Renal pelvis (tissue), 4 donors: ENCODE measurements around the gene CA10. TPM values are rescaled to one million over a fixed set of nuclear protein-coding genes. Genes with fewer than 3 reads are reported as not detected.

ENCODE experiments used
- DNase-seq: peaks from one replicate; pipeline ENCODE4 v3.0.0-alpha.2; 2013
- polyA plus RNA-seq, 3 donors: library from polyadenylated mRNA; unstranded; fragments of 120-200 nt; gene quantifications; one replicate each; pipeline ENCODE4 v1.2.1, GENCODE V29; 2013; ENCODE audit not compliant: insufficient read length in 3 of 3

Gene CA10
- polyA plus RNA-seq, 3 donors = 8.6 to 12.4 (median 12.0) TPM

DNA sequence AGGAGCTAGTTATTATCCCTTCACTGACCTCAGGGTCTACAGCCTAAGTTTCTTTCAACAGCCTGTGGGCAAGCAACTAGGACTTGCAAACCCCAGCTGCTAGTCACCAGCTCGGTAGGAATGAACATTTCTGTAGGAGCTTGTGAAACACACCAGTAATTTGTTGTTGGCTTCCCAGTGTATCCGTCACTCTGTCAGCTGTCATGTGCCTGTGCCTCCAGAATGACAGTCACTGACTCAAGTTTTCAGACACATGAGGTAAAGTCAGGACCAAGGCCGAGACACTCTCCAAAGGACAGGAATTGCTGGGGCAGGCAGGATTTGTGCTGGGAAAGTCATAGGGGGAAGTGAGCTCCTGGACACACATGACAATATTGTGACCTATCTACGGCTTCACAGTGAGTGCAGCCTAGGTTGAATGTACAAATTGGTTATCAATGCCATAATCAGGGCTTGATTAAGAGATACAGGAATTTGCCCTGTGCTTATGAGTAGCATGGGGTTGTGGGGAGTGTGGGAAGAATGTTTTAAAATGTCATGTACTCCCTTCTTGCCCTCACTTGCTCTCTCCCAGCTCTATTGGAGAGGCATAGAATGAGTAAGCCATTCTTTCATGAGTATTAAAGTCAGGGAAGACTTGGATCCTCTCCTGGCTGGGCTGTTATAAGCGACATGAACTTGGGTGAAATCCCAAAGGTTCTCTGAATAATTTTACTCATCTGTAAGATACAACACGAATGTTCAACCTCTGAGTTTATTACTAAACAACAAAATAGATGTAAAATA lies 506.8 kb downstream of the CA10 start:
- DNase-seq = no peak

- no peak for DNase-seq
Observed at GRCh38 chr17:51650772-51651171, 507.7 kb downstream of the CA10 start.

DNA sequence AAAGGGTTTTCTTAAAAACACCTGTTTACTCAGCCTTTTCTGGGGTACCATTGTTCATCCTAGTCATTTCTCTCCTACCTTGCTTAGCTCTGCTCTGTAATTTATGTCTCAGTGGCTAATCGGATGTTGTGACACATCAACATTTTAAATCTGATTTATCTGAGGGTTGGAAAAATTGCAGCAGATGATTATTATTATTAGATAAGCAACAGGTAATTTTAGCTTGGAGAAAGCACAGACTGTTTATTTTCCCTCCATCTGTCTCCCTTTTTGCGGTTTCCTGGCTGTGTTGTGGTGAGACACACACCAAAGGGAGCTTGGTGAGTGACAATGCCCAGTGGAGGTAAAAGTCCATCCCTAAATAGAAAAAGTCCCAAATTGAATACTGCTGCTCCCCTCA lies 508.3 kb downstream of the CA10 start:
- no peak for DNase-seq

- no peak for DNase-seq
Observed at GRCh38 chr17:51647826-51648225, 510.7 kb downstream of the CA10 start.

DNA sequence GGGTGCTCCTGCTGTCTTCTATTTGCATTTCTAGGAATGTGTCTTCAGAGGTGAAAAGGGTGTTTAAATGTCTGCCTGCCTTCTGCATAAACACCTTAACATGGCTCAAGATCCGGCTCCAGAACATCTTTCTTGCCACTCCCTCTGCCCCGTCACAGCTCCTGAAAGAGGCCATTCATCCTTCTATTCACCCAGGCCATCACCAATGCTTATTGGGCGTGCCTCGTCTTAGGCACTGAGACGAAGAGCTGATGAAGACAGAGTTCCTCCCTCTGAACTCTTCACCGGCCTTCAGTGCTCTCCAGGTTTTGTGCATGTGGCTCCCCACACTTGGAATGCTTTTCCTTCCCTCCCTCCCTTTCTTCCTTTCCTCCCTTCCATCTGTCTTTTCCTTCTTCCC lies 511.4 kb downstream of the CA10 start:
- no peak for DNase-seq

GRCh38 chr17:51646539-51646938 lies 512.0 kb downstream of the CA10 start:
- no peak for DNase-seq

DNA sequence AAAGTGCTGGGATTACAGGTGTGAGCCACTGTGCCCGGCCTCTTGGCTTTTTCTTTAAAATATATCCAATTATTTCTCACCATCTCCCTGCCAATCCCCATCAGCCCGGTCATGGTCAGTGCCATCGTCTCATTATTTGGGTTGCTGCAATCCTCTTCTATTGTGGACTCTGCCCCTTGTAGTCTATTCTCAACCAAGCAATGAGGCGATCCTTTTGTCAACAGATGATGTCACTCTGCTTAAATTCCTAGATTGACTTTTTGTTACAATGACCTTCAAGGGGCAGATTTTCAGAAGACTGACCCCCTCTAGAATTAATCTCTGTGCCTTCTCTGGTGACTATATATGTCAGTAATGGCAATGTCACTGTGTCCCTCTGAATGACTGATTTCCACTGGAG lies 513.5 kb downstream of the CA10 start:
- no peak for DNase-seq

GRCh38 chr17:51643702-51644490 lies 514.6 kb downstream of the CA10 start:
- no peak for DNase-seq

DNA sequence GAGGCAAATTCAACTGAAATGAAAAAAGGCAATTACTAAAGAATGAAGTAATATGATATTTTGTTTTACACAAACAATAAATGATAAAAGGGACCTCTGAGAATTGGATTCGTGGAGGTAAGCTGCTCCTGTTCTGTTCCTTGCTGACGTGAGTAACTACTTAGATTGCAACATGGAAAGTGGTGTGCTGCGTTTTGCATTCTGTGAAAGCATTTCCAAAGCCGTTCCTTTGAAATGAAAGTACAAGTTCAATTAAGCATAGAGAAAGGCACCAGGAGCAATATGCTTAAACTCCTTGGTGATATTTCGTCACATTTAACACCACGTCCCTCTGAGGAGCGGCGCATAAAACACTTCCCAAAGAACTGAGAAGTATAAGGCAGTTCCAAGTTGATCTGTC lies 516.5 kb downstream of the CA10 start:
- no peak for DNase-seq

- DNase-seq = no peak
Observed at GRCh38 chr17:51640108-51640622, 518.3 kb downstream of the CA10 start.

DNA sequence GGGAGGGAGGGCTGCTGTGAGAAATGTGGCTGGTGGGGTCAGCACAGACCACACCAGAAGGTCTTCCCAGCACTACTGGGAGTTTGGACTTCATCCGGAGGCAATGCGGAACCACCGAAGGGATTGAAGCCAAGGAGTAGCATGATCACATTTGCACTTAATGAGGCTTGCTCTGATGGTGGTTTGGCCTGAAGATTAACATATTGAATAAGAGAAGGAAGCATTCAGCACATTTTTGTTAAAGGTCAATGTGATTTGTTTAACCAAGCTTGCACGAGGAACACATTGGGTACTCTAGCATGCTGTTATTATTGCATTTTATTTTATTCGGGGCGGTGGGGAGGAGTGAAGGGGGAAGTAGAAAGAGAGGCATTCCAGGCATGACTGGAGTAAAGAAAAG lies 519.5 kb downstream of the CA10 start:
- DNase-seq = no peak

DNA sequence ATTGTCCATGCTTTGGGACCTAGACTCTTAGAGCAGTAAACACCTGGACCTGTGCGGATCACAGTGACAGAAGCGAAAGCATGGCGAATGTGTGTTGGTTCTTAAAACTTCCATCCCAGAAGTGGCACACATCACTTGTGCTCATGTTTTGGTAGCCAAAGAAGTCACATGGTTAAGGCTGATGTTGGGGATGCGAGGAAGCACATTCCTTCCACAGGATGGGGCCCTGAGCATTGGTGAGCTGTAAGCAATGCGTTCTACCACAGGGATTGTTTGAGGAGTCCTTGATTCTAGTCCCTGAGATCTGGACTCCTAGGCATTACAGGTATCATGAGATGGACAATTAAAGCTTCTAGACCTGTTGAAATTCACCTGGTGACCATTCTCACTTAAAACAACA lies 522.2 kb downstream of the CA10 start:
- DNase-seq = no peak

DNA sequence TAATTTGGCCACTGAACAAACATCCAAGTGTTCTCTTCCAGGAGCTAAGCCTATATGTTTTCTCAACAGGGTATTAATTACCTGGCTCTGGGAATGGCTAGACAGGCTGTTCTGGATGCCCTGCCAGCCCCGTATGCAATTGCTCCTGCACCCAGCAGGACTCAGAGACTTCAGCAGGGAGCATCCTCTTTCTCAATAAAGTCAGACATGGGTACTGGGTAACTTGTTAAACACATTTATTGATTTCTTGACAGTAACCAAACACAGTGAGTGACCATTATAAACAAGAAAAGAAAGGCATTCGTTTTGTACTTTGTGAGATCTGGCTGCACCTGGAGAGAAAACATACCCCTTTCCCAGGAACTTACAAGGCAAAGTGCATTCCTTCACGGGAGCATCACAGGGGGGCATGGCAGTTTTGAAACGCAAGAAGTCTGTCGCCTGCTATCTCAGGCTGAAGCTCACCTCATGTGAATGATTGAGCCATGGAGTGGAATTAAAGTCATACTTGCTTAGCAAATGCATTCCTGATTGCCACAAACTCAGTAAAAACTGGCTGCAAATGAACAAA lies 528.3 kb downstream of the CA10 start:
- DNase-seq = no peak

DNA sequence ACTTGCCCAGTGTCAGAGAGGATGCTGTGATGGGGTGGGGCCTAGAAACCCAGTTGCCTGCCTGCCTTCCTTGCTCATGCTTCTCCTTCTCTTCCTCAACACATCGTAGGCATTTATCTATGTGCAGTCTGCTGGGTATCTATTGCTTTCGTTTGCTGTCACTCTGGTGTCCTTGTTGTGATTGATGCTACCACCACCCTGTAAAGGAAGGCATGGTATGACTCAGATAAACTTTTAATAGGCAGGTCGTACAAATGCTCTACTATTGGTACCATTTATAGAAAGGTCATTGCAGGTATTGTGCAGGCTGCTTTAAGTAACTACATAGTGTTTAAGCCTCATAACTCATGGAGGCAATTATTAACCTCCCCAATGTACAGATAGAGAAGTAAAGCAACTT lies 529.3 kb downstream of the CA10 start:
- no peak for DNase-seq

- DNase-seq = no peak
Observed at GRCh38 chr17:51627779-51628178, 530.7 kb downstream of the CA10 start.

GRCh38 chr17:51618476-51618875 lies 540.0 kb downstream of the CA10 start:
- no peak for DNase-seq

- no peak for DNase-seq
Observed at GRCh38 chr17:51617986-51618385, 540.5 kb downstream of the CA10 start.

GRCh38 chr17:51613255-51613654 lies 545.3 kb downstream of the CA10 start:
- no peak for DNase-seq

GRCh38 chr17:51612692-51613091 lies 545.8 kb downstream of the CA10 start:
- DNase-seq = no peak

- no peak for DNase-seq
Observed at GRCh38 chr17:51611585-51611984, 546.9 kb downstream of the CA10 start.

- no peak for DNase-seq
Observed at GRCh38 chr17:51610834-51611233, 547.7 kb downstream of the CA10 start.

GRCh38 chr17:51610155-51610554 lies 548.4 kb downstream of the CA10 start:
- DNase-seq = no peak
